ENCODE data around the gene NMT2.
A peak's percentile ranks its signal among the peaks of the same experiment; 100 is the strongest.

Gene NMT2

GRCh38 chr10:15113766-15114165 is 54.7 kb downstream of the NMT2 start:
- intact Hi-C loops (cut with DNase I), result no loop called here

DNA sequence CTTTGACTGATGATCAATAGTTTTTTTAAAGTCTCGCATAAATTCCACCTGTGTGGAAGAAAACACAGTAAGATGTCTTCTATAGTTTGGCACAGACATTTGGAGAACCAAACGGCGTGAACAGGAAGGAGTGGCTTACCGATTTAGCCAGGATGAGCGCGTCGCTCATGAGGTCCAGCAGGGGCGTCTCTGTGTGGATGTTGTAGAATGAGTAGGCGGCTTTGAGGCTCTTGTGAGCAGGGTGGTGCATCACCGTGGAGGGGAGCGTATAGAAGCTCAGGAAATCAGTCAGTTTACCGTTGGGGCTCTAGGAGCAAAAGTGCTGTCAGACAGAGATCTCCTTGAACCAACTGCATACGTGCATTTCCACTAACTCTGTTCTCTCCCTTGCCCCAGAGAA is 55.8 kb downstream of the NMT2 start:
- intact Hi-C loops (cut with DNase I), result no loop called here
- peak in 1 of 42 donors; percentile 3 for DNase-seq

More at GRCh38 chr10:15113766-15114165, 54.7 kb downstream of the NMT2 start:
- no peak for DNase-seq

- intact Hi-C loops (cut with DNase I), result no loop called here
- DNase-seq, result peak; percentile 19 to 89 (median 72)
These were observed 62.0 kb downstream of the NMT2 start for GRCh38 chr10:15106352-15107013.

GRCh38 chr10:15103513-15103912 is 65.0 kb downstream of the NMT2 start:
- no peak for DNase-seq
- intact Hi-C loops (cut with DNase I), result no loop called here

DNA sequence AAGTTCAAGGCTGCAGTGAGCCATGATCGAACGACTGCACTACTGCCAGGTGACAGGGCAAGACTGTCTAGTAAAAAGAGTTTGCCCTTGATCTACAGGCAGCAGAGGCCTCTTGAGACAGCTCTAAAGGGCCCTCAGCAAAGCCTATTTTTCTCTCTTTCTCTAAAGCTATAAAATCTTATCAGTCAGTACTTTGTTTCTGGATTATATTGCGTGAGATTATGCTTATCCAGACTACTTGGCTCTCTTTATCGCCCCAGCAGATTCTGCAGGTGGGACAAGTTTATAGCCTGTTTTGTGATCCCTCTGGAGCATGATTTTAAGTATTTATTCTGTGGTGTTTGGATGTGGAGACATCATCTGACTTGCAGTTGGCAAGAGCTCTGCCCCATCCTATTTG is 68.6 kb downstream of the NMT2 start:
- no peak for DNase-seq
- intact Hi-C loops (cut with DNase I), result loop anchor here (5.0 to 10.0 kb wide), 2 partner anchors 67 to 265 kb away; partner anchors contain the start of gene NMT2

DNA sequence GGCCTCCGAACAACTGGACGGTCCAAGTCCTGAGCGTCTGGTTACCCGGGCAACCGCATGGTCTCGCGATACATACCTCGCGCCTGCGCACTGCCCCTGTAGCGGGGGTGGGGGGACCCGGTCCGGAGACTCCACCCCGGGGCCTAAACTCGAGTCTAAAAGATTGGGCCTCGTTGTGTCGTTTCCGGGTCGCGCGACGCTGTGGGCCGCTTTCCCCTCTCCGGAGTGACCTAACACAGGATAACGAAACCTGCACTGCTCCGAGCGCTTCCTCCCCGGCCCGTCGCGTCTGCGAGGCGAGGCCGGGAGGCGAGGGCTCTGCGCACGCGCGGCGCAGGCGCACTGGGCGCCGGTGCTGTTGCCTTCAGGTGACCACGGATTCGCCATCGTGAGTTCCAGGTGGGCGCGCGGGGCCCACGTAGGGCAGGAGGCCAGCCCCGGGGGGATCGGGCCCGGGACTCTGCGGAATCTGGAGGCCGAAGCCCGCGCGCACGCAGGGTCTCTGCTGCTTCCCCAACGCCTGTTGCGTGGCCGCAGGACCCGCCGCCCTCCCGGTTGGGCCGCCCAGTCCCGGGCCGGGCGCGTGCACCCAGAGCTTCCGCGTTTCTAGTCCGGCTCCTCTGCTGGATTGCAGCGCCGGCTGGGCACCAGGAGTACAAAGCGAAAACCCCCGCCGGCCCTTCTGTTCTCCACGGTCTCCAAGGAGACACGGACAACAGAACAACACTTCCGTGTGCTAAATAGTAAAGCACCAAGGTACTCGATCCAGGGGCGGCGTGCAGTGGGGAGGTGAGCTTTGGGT is 71.3 kb downstream of the NMT2 start, which contains the start of gene RPP38:
TSS of gene RPP38 (plus strand) at position 345 of the 802 bp plus-strand sequence. CDS start 5,960 bp downstream, outside the sequence.
- intact Hi-C loops (cut with DNase I), result loop anchor here (2.0 to 10.0 kb wide), 4 partner anchors 70 to 268 kb away; partner anchors contain the start of genes MEIG1, NMT2 and SUV39H2
- DNase-seq, result peak; percentile 95 to 99 (median 98)

GRCh38 chr10:15096661-15097010 is 71.9 kb downstream of the NMT2 start:
- intact Hi-C loops (cut with DNase I), result loop anchor here (2.0 to 10.0 kb wide), 4 partner anchors 71 to 268 kb away; partner anchors contain the start of genes MEIG1, NMT2 and SUV39H2
- DNase-seq, result peak in 1 of 42 donors; percentile 28

DNA sequence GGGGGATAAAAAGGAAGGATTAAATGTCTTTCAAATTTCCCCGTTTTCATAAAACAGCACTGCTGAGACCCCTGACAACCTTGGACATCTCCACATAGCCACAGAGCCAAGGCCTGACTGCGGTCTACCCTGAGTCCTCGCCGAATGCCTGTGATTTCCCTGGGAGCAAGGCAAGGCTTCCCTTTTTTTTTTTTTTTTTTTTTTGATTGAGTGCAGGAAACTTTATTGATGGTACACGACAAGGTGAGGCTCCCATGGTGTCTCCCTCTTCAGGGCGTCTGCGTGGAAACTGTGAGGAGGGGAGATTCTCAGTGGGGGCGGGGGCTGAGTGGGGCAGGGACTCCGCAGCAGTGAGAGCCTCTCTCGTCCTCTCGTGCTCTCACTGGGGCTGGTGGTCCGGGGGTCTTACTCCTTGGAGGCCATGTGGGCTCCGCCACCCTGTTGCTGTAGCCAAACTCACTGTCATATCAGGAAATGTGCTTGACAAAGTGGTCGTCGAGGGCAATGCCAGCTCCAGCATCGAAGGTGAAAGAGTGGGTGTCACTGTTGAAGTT is 75.6 kb downstream of the NMT2 start:
- intact Hi-C loops (cut with DNase I), result loop anchor here (10.0 kb wide), 1 partner anchor 272 kb away; no protein-coding TSS in a partner anchor
- no peak for DNase-seq

DNA sequence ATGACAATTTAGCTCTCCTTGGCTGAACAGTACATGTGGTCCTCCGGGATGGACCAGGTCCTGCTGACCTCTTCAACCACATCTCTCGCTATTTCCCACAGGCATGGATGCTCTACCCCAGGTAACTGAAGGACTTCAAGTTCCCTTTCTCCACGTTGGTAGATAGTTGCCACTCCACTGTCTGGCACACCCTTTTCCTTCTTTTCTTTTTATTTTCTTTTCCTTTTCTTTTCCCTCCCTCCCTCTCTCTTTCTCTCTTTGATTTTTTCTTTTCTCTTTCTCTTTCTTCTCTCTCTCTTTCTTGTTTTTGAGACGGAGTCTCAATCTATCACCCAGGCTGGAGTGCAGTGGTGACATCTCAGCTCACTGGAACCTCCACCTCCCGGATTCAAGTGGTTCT is 77.1 kb downstream of the NMT2 start:
- intact Hi-C loops (cut with DNase I), result loop anchor here (10.0 kb wide), 1 partner anchor 273 kb away; no protein-coding TSS in a partner anchor

GRCh38 chr10:15088428-15089261 is 79.8 kb downstream of the NMT2 start, which contains the start of gene ACBD7:
Gene ACBD7, minus strand, starts transcription at chr10:15088776. Its CDS starts 48 bp downstream, at chr10:15088728.
- peak; percentile 40 to 90 (median 81) for DNase-seq
- intact Hi-C loops (cut with DNase I), result no loop called here

More for the DNA sequence above, 77.1 kb downstream of the NMT2 start:
- no peak for DNase-seq

- DNase-seq, result peak in 23 of 42 donors; percentile 10 to 71 (median 33)
- intact Hi-C loops (cut with DNase I), result no loop called here
These were observed 84.0 kb downstream of the NMT2 start for GRCh38 chr10:15084502-15084922.

GRCh38 chr10:15083674-15084501 is 84.6 kb downstream of the NMT2 start:
- DNase-seq, result no peak
- intact Hi-C loops (cut with DNase I), result no loop called here

DNA sequence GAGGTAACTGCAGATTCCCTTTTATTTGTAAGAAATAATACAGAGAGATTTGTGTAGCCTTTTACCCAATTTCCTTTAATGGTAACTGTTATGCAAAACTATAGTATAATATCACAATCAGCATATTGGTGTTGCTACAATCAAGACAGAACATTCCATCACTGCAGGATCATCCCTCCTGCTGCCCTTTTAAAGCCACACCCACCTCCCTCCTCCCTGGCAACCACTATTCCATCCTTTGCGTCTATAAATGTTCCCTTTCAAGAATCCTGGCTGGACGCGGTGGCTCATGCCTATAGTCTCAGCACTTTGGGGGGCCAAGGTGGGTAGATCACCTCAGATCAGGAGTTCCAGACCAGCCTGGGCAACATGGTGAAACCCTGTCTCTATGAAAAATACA is 93.1 kb downstream of the NMT2 start:
- DNase-seq, result no peak
- intact Hi-C loops (cut with DNase I), result no loop called here

DNA sequence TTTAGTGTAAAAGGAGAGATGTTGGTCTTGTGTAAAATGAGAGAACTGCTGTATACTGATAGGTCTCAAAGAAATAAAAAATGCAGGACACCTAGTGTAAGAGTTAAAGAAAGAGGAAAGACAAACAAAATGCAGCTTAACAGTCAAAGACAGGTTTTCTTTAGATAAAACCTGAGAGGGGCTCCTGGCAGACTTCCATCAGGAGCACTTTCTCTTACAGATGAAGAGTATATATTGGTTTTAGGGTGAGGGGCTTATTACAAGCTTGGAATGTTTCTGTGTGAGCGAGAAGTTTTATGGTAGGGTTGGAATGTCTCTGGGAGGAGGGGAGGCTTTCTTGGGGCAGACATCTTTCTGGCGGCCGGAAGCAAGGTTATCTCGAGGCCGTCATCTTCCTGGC is 96.1 kb downstream of the NMT2 start:
- DNase-seq, result no peak
- intact Hi-C loops (cut with DNase I), result no loop called here

DNA sequence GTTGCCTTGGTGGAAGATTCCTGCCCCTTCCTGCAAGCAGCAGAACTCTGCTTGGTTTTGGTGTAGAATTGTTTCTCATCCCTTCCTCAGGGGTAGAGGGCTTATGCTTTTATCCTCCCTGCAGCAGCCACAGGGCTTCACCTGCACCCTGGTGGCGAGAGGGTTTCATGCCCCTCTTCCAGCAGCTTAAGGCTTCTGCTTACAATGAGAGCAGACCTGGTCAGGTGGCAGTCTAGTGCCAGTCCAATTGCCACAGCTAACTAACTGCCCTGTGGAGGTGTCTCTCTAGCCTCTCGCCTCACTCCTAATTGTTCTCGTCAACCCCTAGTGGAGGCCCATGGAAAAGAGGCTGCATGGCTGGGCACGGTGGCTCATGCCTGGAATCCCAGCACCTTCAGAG is 99.3 kb downstream of the NMT2 start:
- DNase-seq, result no peak
- intact Hi-C loops (cut with DNase I), result no loop called here

DNA sequence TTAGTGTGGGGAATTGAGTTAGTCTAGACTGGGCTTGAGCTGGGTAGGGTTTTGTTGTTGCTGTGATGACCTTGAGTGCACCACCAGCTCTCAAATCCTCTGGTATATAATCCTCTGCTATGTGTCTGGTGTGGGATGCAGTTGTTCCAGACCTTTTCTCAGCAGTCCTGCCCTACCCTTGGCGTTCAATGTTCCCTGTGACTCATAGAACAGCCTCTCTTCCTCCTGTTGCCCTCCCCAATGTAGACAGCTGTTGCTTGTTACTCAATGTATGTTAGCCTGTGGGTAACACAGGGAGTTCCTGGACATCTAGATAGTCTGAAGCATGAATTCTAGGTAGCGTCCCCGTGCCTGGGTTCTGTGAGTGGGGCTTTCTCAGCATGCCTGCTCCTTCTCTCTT is 99.7 kb downstream of the NMT2 start:
- DNase-seq, result no peak
- intact Hi-C loops (cut with DNase I), result no loop called here

DNA sequence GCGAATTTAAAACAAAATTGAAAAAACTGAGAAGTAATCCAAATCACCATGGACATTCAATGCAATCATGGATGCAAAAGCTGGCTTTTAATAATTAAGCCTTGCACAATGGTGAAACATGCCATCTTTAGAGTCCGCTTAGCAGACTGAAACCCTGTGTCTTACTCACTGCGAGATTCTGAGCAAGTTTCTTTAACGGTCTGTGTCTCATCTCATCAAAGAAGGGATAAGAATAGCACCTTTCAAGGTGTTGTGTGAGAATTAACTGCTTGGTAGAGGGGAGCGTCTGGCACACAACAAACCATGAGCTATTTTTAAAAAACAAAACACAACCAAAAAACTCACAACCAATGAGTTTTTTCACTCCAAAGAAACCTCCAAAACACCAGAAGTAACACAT is 101.3 kb downstream of the NMT2 start:
- intact Hi-C loops (cut with DNase I), result no loop called here
- DNase-seq, result no peak

DNA sequence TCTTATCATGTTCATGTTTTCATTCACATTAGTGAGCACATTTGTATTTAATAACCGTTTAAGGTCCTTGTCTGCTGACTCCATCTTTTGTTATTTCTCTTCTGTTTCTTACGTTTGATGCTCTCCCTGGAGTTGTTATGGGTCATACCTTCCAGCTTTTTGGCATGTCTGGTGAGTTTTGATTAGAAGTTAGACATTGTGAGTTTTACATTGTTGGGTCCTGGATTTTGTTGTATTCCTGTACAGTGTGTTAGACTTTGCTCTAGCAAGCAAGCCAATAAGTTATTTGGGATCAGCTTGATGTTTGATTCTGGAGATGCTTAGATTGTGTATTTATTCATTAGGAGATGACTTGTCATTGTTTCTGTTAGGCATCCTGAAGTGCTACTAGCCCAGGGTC is 107.9 kb downstream of the NMT2 start:
- no peak for DNase-seq
- intact Hi-C loops (cut with DNase I), result no loop called here
